HG03196 (cell line): ENCODE measurements around the gene AUTS2.
A peak's percentile ranks its signal among the peaks of the same experiment; 100 is the strongest.

Experiments
- ATAC-seq: cut with Tn5 transposase; IDR thresholded peaks from one replicate; pipeline ENCODE4 v1.9.1; 2021; ENCODE audit not compliant: unreplicated experiment

AUTS2 gene

GRCh38 chr7:70215491-70215890 lies 617.2 kb downstream of the AUTS2 start:
- no peak for ATAC-seq

GRCh38 chr7:70217571-70217970 lies 619.3 kb downstream of the AUTS2 start:
- ATAC-seq, result no peak

DNA sequence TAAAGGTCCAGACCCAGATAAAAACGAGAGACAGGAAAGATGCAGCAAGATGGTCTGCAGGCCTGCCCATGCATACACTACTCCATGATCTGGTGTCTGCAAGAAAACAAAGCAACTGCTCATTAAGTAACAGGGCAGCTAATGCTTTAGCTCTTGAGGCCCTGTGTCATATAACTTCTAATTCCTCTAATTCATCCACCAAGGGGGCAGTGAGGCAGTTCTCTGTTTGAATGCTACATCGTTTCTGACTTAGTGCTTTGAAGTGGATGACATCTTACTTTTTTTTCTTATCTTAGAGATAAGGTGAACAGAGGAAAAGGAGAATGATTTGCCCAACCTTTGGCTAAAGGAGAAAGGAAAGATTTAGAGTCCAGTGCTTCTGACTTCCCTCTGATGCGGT lies 619.7 kb downstream of the AUTS2 start:
- no peak for ATAC-seq

GRCh38 chr7:70219061-70219460 lies 620.8 kb downstream of the AUTS2 start:
- no peak for ATAC-seq

DNA sequence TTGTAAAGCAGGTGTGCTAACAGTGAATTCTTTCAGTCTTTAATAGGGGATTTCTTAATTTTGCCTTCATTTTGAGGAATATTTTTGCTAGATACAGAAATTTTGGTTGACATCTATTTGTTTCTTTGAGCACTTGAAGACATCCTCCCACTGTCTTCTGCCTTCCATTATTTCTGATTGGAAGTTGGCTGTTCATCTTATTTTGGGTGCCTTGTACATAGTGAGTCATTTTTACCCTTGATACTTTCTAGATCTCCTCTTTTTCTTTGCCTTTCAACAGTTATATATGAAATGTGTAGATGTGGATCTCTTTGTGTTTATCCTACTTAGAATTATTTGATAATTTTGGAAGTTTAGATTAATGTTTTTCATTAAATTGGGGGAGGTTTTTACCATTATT lies 631.0 kb downstream of the AUTS2 start:
- ATAC-seq, result no peak

GRCh38 chr7:70230761-70231160 lies 632.5 kb downstream of the AUTS2 start:
- ATAC-seq, result no peak

DNA sequence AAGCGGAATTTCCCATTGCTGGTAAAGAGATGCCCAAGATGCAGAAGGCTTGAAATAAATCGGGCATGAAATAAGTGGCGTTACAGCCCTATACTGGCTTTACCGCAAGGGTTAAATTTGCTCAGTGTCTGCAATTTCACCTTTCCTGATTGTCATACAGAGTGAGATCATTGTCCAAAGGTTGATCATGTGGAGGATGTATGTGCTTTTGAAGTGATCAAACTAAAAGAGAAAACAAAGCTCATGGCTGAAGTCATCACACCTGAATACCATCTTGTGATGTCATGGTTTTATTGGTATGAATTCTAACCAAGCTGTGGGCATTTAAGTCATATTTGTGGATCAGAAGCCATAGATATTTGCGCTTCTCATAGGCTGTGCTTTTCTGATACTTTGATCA lies 635.5 kb downstream of the AUTS2 start:
- no peak for ATAC-seq

GRCh38 chr7:70237256-70237655 lies 639.0 kb downstream of the AUTS2 start:
- no peak for ATAC-seq

DNA sequence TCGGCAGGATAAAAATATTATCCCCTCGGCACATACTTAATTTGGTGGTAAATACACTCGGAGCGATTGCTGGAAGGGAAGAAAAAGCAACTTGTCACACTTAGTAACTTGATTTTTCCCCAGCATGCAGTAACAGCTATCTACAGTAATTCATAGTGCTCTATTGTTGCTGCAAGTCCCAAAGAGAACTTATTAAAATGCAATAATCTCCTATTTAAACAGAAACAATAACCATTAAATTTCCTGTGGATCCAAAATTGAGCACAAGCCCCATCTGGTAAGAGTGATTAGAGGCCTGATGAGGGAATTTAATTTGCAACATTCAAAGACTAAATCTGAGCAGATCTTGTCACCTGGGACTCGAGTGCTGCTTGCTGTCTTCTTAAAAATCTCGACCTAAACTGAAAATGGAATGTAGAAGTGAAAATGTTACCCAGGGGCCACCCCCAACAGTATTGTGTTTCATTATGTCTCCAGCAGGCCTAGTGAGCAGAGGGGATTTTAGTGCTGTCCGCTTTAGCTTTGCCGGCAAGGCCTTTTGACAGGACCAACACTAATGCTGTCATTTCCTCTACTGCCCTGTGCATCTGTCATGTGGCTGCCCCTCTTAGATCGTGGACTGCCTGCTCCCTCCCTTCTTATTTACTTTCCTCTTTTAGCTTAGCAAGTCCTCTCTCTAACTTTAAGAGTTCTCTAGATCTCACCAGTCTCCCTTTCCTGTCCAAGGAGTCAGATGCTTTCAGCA lies 639.7 kb downstream of the AUTS2 start:
- peak; percentile 100 for ATAC-seq

- no peak for ATAC-seq
Measured at GRCh38 chr7:70239918-70240317, 641.6 kb downstream of the AUTS2 start.

GRCh38 chr7:70240873-70241272 lies 642.6 kb downstream of the AUTS2 start:
- ATAC-seq, result no peak

DNA sequence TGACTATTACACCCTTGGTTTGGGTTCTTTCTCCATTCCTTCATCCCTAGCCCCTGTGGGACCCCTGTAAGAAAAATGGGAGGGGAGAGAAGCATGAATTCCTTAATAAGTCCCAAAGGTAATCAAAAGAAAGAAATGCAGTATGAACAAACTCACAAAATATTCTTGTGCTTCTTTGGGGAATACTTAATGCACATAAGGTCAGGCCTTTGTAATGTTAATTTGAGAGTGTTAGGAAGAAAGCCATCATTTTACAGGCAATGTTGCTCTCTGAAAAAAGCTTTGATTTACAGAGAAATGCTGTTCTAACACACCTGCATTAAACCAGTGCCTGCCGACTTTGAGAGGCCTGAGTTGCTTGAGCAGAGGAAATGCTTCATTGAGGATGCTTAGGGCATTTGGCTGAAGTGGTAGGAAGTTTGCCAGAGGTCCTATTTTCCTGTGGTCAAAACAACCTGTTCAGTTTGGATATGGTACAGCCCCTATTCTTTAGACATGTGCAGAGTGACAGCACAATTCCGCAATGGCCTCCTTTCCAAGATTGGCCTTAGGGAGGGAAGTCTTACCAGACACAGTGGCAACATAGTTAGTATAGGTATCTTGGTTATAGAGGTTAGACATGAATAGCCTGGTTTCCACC lies 643.4 kb downstream of the AUTS2 start:
- no peak for ATAC-seq

GRCh38 chr7:70242826-70243225 lies 644.6 kb downstream of the AUTS2 start:
- ATAC-seq, result no peak

GRCh38 chr7:70243443-70243842 lies 645.2 kb downstream of the AUTS2 start:
- no peak for ATAC-seq

DNA sequence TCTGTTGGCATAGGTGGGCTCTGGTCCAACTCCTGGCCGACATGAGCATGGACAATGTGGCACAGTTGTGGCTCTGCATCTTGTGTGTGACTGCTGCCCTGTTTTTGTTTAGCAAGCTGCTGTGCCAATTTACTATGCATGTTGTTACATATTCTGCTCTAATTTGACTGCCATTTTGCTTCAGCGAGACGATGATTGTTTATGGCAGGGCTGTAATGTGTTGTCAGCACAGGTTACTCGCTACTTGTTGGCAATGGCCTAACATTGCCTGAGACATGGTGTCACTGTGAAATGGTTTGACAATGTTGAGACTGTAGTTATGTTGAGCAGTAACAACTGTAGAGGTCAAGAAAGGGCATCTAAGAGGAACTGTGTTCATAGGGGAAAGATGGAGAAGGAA lies 659.6 kb downstream of the AUTS2 start:
- ATAC-seq, result no peak

- no peak for ATAC-seq
Measured at GRCh38 chr7:70259502-70259901, 661.2 kb downstream of the AUTS2 start.

- ATAC-seq, result no peak
Measured at GRCh38 chr7:70263471-70264255, 665.4 kb downstream of the AUTS2 start.

- no peak for ATAC-seq
Measured at GRCh38 chr7:70266186-70266585, 667.9 kb downstream of the AUTS2 start.

DNA sequence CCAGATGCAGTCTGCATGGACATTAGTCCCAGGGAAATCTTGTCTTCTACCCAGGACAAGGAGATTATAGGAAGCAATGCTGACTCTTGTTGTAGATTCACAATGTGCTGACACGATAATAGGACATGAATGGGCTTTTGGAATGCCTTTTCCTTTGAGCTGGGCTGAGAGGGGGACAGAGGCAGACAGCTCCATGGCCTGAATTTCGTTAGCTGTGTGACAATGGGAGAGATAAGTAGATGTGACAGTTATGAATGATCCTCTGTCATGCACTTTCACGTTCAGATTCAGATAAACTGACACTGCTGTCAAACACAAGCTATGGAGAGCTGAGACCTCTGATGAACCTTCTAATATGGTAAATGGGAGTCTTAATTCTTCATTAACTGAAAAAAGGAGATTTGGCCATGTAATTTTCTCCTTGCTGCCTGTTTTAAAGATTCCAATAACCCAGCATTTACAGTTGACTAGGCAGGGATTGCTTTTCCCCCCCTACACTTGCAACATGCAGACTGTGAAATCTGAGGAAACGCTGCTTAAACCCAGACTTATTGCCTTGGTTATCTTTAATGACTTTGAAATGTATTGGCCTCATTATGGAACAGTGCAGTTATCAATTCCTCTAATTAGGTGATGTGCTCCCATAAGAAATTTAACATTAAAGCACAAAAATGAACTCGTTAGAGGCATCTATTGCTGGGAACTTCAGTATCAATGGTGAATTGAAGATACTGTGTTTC lies 669.3 kb downstream of the AUTS2 start:
- no peak for ATAC-seq

DNA sequence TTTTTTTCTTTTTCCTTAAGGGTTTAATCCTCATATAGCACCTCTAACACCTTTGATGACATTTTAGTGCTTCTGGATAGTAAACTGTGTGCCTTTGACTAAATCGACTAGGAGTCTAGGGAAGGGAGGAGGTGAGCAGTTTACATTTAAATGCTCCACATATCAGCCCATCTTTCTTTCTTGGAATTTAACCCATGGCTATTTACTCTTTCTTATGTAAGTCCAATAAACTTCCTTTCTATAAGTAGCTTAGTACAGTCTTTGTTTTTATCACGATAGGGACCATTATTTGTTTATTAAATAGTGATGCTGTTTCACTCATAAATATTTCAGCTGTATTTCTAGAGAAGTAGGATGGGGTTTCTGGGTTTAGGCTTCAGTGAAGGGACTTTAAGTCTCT lies 669.9 kb downstream of the AUTS2 start:
- no peak for ATAC-seq

GRCh38 chr7:70270149-70270548 lies 671.9 kb downstream of the AUTS2 start:
- no peak for ATAC-seq
